HepG2 (cell line): ENCODE measurements around the gene CTDP1.

ENCODE experiments used
- CREB1 ChIP-seq, 2 experiments: fragments of 450-650 bp in 1 of 2; IDR thresholded peaks; 2 replicates each; pipeline ENCODE4 v1.6.1; 2016 to 2017; ENCODE audit warnings: control low read depth in 1 of 2, mild to moderate bottlenecking in 1 of 2, missing compliant biosample characterization in 1 of 2, missing genetic modification characterization in 1 of 2
- CTCF ChIP-seq: sonication (generic); formaldehyde crosslinking; IDR thresholded peaks from 2 replicates; pipeline ENCODE4 v1.5.0; 2020; ENCODE audit warnings: mild to moderate bottlenecking, missing genetic modification reagents, moderate library complexity
- E2F1 ChIP-seq: sonication (generic); formaldehyde crosslinking; IDR thresholded peaks from 2 replicates; pipeline ENCODE4 v1.5.0; 2020; ENCODE audit warnings: missing genetic modification reagents
- ELK4 ChIP-seq: sonication (generic); formaldehyde crosslinking; IDR thresholded peaks from 2 replicates; pipeline ENCODE4 v1.9.0; 2021; ENCODE audit warnings: missing genetic modification reagents, borderline replicate concordance
- HOXA7 ChIP-seq: sonication (generic); formaldehyde crosslinking; IDR thresholded peaks from 2 replicates; pipeline ENCODE4 v1.8.1; 2022; ENCODE audit warnings: mild to moderate bottlenecking, missing genetic modification reagents, moderate library complexity
- TGIF2 ChIP-seq: IDR thresholded peaks from 2 replicates; pipeline ENCODE4 v1.6.1; 2016; ENCODE audit warnings: control low read depth, missing compliant biosample characterization
- ZNF124 ChIP-seq: sonication (generic); formaldehyde crosslinking; IDR thresholded peaks from 2 replicates; pipeline ENCODE4 v1.4.0; 2020; ENCODE audit warnings: missing genetic modification reagents
- ZNF407 ChIP-seq: sonication (generic); formaldehyde crosslinking; IDR thresholded peaks from one replicate; pipeline ENCODE4 v1.5.1; 2020; ENCODE audit warnings: mild to moderate bottlenecking, missing genetic modification reagents; ENCODE audit errors: not compliant biosample characterization

GRCh38 chr18:79681484-79682387 lies 2.1 kb downstream of the CTDP1 start:
- TF ChIP-seq CREB1 (IDR thresholded peaks at IDR 0.05) (no peak), CREB1 (CRISPR knock-in tag; IDR thresholded peaks at IDR 0.05) (no peak), ZNF124 (CRISPR knock-in tag) (no peak), E2F1 (CRISPR knock-in tag) (no peak), HOXA7 (CRISPR knock-in tag) (no peak), ZNF407 (no peak), CTCF (no peak), ELK4 (CRISPR knock-in tag) (no peak), TGIF2 (CRISPR knock-in tag) (no peak)
